Neutrophil (primary cell): ENCODE results near the gene TAF1L.

Experiments used
- H3K27ac ChIP-seq: fragments of 200-600 bp; sonication (generic); 2 replicates; pipeline ENCODE4 v1.5.1; 2016; ENCODE audit warnings: mild to moderate bottlenecking, moderate library complexity
- H3K27me3 ChIP-seq: fragments of 200-600 bp; sonication (generic); 2 replicates; pipeline ENCODE4 v1.6.0; 2016; ENCODE audit warnings: mild to moderate bottlenecking
- H3K36me3 ChIP-seq: fragments of 200-600 bp; sonication (generic); 2 replicates; pipeline ENCODE4 v1.5.1; 2017
- H3K4me1 ChIP-seq, 2 experiments: fragments of 200-600 bp in 1 of 2; sonication (generic) in 1 of 2; 1 replicate in 1 of 2; 2 replicates in 1 of 2; pipeline versions ENCODE4 v1.5.1 to v1.6.1; 2013 to 2016; ENCODE audit warnings: low read depth in 1 of 2, low read length in 1 of 2, mild to moderate bottlenecking in 1 of 2, moderate library complexity in 1 of 2; ENCODE audit not compliant: control insufficient read depth in 1 of 2, insufficient read depth in 1 of 2
- H3K4me3 ChIP-seq, 2 experiments: fragments of 200-600 bp in 1 of 2; sonication (generic) in 1 of 2; 1 replicate in 1 of 2; 2 replicates in 1 of 2; pipeline ENCODE4 v1.5.1; 2013 to 2016; ENCODE audit warnings: low read depth in 1 of 2, low read length in 1 of 2, mild to moderate bottlenecking in 1 of 2, moderate library complexity in 1 of 2
- H3K9me3 ChIP-seq: fragments of 200-600 bp; sonication (generic); 2 replicates; pipeline ENCODE4 v1.5.1; 2016
- TF ChIP-seq, protein P1 (sequence below): fragments of 200-600 bp; sonication (generic); IDR thresholded peaks from 2 replicates; pipeline ENCODE4 v1.5.1; 2016; ENCODE audit warnings: antibody characterized with exemption

The TAF1L gene

GRCh38 chr9:32596936-32597335 is 38.5 kb downstream of the TAF1L start:
- Histone ChIP-seq H3K4me3 (no peak overlapping the region), H3K4me1 (no peaks in the 10 kb centered on the region), H3K36me3 (no peaks in the 10 kb centered on the region), H3K9me3 (no peaks in the 10 kb centered on the region), H3K27me3 (peaks cover 25% of the 10 kb centered on the region), H3K27ac (no peak overlapping the region)
- TF ChIP-seq, protein P1, sequence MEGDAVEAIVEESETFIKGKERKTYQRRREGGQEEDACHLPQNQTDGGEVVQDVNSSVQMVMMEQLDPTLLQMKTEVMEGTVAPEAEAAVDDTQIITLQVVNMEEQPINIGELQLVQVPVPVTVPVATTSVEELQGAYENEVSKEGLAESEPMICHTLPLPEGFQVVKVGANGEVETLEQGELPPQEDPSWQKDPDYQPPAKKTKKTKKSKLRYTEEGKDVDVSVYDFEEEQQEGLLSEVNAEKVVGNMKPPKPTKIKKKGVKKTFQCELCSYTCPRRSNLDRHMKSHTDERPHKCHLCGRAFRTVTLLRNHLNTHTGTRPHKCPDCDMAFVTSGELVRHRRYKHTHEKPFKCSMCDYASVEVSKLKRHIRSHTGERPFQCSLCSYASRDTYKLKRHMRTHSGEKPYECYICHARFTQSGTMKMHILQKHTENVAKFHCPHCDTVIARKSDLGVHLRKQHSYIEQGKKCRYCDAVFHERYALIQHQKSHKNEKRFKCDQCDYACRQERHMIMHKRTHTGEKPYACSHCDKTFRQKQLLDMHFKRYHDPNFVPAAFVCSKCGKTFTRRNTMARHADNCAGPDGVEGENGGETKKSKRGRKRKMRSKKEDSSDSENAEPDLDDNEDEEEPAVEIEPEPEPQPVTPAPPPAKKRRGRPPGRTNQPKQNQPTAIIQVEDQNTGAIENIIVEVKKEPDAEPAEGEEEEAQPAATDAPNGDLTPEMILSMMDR = no peak

DNA sequence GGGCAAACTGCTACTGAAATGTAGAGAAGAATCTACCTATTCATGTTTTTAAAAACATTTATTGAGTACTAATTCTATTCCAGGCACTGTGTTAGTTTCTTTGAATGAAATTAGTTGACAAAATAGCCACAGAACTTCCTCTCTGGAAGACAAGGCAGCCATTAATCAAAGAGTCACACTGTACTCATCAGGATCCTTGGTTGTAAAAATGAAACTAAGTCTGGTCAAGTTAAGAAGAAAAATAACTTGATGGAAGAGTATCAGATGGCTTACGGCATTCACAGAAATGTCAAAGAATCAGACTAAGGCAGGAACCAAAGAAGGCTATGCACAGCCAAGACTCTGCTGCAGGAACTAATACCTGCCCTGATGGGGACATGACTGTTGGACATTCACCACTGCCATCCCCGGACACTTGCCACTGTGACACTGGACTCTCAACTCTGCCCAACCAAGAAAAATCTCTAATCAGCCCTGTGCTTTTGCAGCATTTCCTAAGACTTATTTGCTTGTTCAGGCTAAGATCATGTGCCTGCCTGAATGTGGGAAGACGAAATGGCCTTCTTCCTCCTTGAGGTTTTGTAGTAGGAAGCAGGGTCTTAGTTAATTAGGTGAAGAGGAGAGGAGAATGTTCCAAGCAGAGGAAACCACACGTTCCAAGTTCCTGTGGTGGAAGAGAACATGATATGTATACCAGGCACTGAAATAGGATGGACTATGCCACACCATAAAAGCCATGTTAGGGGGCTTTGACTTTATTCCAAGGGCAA is 39.2 kb downstream of the TAF1L start:
- no peak overlapping the region for H3K4me3 ChIP-seq
- H3K27ac ChIP-seq = no peak overlapping the region
- no peaks in the 10 kb centered on the region for H3K4me1 ChIP-seq
- no peaks in the 10 kb centered on the region for H3K36me3 ChIP-seq
- TF ChIP-seq, protein P1 = no peak
- no peaks in the 10 kb centered on the region for H3K9me3 ChIP-seq
- peaks cover 21% of the 10 kb centered on the region for H3K27me3 ChIP-seq

DNA sequence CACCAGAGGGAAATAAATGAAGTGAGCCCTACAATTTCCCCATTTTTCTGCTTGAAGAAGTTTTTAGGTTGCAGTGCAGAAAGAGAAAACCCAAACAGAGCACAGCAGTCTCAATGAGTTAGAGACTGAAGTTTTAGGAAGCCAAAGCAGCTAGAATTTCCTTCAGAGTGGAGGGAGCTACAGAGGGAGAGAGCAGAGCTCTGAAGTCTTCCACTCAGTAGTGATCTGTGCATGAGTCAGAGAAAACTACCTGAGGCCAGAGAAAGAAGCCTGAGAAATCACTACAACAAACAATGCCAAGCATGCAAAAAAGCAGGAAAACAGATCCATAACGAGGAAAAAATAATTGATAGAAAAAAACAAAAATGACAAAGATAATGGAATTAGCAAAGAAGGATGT is 44.6 kb downstream of the TAF1L start:
- Histone ChIP-seq H3K27me3 (peaks cover 48% of the 10 kb centered on the region), H3K4me3 (no peak overlapping the region), H3K4me1 (no peaks in the 10 kb centered on the region), H3K27ac (no peak overlapping the region), H3K36me3 (no peaks in the 10 kb centered on the region), H3K9me3 (no peaks in the 10 kb centered on the region)
- TF ChIP-seq, protein P1 = no peak

- Histone ChIP-seq H3K4me1 (no peaks in the 10 kb centered on the region), H3K4me3 (no peak overlapping the region), H3K9me3 (no peaks in the 10 kb centered on the region), H3K36me3 (no peaks in the 10 kb centered on the region), H3K27ac (no peak overlapping the region), H3K27me3 (peaks cover 52% of the 10 kb centered on the region)
- TF ChIP-seq, protein P1 = no peak
Measured at GRCh38 chr9:32590476-32590875, 45.0 kb downstream of the TAF1L start.

GRCh38 chr9:32589083-32589723 is 46.3 kb downstream of the TAF1L start:
- Histone ChIP-seq H3K27me3 (peaks cover 65% of the 10 kb centered on the region), H3K27ac (no peak overlapping the region), H3K4me1 (no peaks in the 10 kb centered on the region), H3K36me3 (no peaks in the 10 kb centered on the region), H3K9me3 (no peaks in the 10 kb centered on the region), H3K4me3 (no peak overlapping the region)
- TF ChIP-seq, protein P1 = no peak
